Measurements from ENCODE around the gene ATP5PO.

- TF ChIP-seq ZFP3 (CRISPR knock-in tag; IDR thresholded peaks at IDR 0.05) (no peak), ZNF565 (CRISPR knock-in tag; conservative IDR thresholded peaks at IDR 0.05; ENCODE audit: low read depth) (no peak), ZFP30 (CRISPR knock-in tag; IDR thresholded peaks at IDR 0.05) (no peak), BACH2 (CRISPR knock-in tag; IDR thresholded peaks at IDR 0.05; ENCODE audit: borderline replicate concordance) (no peak), RARB (CRISPR knock-in tag; IDR thresholded peaks at IDR 0.05) (no peak), TOX (CRISPR knock-in tag; IDR thresholded peaks at IDR 0.05; ENCODE audit: borderline replicate concordance) (no peak), TCF4 (CRISPR knock-in tag; IDR thresholded peaks at IDR 0.05; ENCODE audit: borderline replicate concordance) (no peak), CSDC2 (CRISPR knock-in tag; IDR thresholded peaks at IDR 0.05) (no peak), ZNF8 (CRISPR knock-in tag; IDR thresholded peaks at IDR 0.05) (no peak), GLIS3 (CRISPR knock-in tag; IDR thresholded peaks at IDR 0.05) (no peak), PATZ1 (CRISPR knock-in tag; IDR thresholded peaks at IDR 0.05; ENCODE audit: borderline replicate concordance) (no peak), POU6F1 (CRISPR knock-in tag; IDR thresholded peaks at IDR 0.05; ENCODE audit: borderline replicate concordance, low read depth) (no peak), ISL1 (CRISPR knock-in tag; IDR thresholded peaks at IDR 0.05) (no peak)
Observed at GRCh38 chr21:33948096-33948950, 32.7 kb upstream of the ATP5PO start.

All from SK-N-SH treated with all-trans-retinoic acid at 6 μM for 48 hours (cell line).